ENCODE measurements around the gene DDX1. TPM values are rescaled to one million over a fixed set of nuclear protein-coding genes. Genes with fewer than 3 reads are reported as not detected.

DDX1 gene
- total RNA-seq, 2 donors from 2014 or later, result 39.0 to 50.7 TPM

DNA sequence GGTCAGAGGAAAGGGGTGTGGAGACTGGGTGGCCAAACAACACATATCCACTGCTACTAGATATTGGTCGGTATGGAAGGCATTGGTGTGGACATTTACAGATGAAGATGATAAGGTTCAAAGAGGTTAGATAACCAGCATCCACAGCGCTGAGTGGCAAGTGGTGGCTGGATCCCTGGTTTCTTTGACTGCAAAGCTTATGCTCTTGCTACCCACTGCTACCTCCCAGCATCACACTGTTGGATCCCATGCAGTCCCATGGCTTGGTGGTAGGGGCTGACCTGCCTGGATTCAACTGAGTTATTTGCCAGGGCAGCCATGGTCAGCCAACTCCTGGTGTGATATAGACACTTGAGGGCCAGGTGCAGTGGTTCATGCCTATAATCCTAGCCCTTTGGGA, 53.6 kb downstream of the DDX1 start:
- no peak for DNase-seq (ENCODE audit: low spot score)
- Histone ChIP-seq H3K4me3 (no peak overlapping the region), H3K36me3 (no peaks in the 10 kb centered on the region), H3K4me1 (replicated peaks) (no peaks in the 10 kb centered on the region), H3K9me3 (no peaks in the 10 kb centered on the region), H3K27me3 (replicated peaks; ENCODE audit: insufficient read depth) (peaks cover 6% of the 10 kb centered on the region), H3K27ac (no peak overlapping the region)
- WGBS, result 90% methylated on average over 2 of the region's 2 CpGs
- TF ChIP-seq POLR2A (IDR thresholded peaks at IDR 0.05) (no peak), CTCF (IDR thresholded peaks at IDR 0.05) (no peak), POLR2AphosphoS5 (IDR thresholded peaks at IDR 0.05) (no peak)
- intact Hi-C loops (cut with DNase I), result no loop called here

GRCh38 chr2:15645720-15646385, 54.2 kb downstream of the DDX1 start:
- H3K36me3 ChIP-seq, result no peaks in the 10 kb centered on the region
- peaks cover 6% of the 10 kb centered on the region for H3K27me3 ChIP-seq (replicated peaks; ENCODE audit: insufficient read depth)
- DNase-seq (ENCODE audit: low spot score), result no peak
- no peaks in the 10 kb centered on the region for H3K9me3 ChIP-seq
- TF ChIP-seq CTCF (IDR thresholded peaks at IDR 0.05), result no peak
- no peak for TF ChIP-seq POLR2AphosphoS5 (IDR thresholded peaks at IDR 0.05)
- no peak for TF ChIP-seq POLR2A (IDR thresholded peaks at IDR 0.05)
- no peak overlapping the region for H3K4me3 ChIP-seq
- no peak overlapping the region for H3K27ac ChIP-seq
- H3K4me1 ChIP-seq (replicated peaks), result no peaks in the 10 kb centered on the region
- WGBS, result 84% methylated on average over 9 of the region's 9 CpGs
- intact Hi-C loops (cut with DNase I), result no loop called here

GRCh38 chr2:15646661-15647060, 55.0 kb downstream of the DDX1 start:
- H3K27ac ChIP-seq, result no peak overlapping the region
- H3K4me3 ChIP-seq, result no peak overlapping the region
- no peaks in the 10 kb centered on the region for H3K36me3 ChIP-seq
- 93% methylated on average over 6 of the region's 6 CpGs for WGBS
- H3K4me1 ChIP-seq (replicated peaks), result no peaks in the 10 kb centered on the region
- H3K27me3 ChIP-seq (replicated peaks; ENCODE audit: insufficient read depth), result peaks cover 6% of the 10 kb centered on the region
- TF ChIP-seq CTCF (IDR thresholded peaks at IDR 0.05) (no peak), POLR2AphosphoS5 (IDR thresholded peaks at IDR 0.05) (no peak), POLR2A (IDR thresholded peaks at IDR 0.05) (no peak)
- no peak for DNase-seq (ENCODE audit: low spot score)
- intact Hi-C loops (cut with DNase I), result no loop called here
- H3K9me3 ChIP-seq, result no peaks in the 10 kb centered on the region

- no peaks in the 10 kb centered on the region for H3K36me3 ChIP-seq
- no peak overlapping the region for H3K27ac ChIP-seq
- intact Hi-C loops (cut with DNase I), result no loop called here
- H3K9me3 ChIP-seq, result no peaks in the 10 kb centered on the region
- no peak overlapping the region for H3K4me3 ChIP-seq
- TF ChIP-seq POLR2A (IDR thresholded peaks at IDR 0.05) (no peak), CTCF (IDR thresholded peaks at IDR 0.05) (no peak), POLR2AphosphoS5 (IDR thresholded peaks at IDR 0.05) (no peak)
- no peaks in the 10 kb centered on the region for H3K4me1 ChIP-seq (replicated peaks)
- no peak for DNase-seq (ENCODE audit: low spot score)
- peaks cover 6% of the 10 kb centered on the region for H3K27me3 ChIP-seq (replicated peaks; ENCODE audit: insufficient read depth)
- 87% methylated on average over 18 of the region's 18 CpGs for WGBS
Observed at GRCh38 chr2:15647622-15648590, 56.2 kb downstream of the DDX1 start.
